ENCODE measurements around the gene CANT1. TPM values are rescaled to one million over a fixed set of nuclear protein-coding genes. Genes with fewer than 3 reads are reported as not detected.

CANT1 gene
- total and polyA plus RNA-seq, 2 donors from 2014 or later = 23.0 to 56.6 TPM

GRCh38 chr17:78976907-78977680 is 32.5 kb downstream of the CANT1 start:
- TF ChIP-seq, protein P1, sequence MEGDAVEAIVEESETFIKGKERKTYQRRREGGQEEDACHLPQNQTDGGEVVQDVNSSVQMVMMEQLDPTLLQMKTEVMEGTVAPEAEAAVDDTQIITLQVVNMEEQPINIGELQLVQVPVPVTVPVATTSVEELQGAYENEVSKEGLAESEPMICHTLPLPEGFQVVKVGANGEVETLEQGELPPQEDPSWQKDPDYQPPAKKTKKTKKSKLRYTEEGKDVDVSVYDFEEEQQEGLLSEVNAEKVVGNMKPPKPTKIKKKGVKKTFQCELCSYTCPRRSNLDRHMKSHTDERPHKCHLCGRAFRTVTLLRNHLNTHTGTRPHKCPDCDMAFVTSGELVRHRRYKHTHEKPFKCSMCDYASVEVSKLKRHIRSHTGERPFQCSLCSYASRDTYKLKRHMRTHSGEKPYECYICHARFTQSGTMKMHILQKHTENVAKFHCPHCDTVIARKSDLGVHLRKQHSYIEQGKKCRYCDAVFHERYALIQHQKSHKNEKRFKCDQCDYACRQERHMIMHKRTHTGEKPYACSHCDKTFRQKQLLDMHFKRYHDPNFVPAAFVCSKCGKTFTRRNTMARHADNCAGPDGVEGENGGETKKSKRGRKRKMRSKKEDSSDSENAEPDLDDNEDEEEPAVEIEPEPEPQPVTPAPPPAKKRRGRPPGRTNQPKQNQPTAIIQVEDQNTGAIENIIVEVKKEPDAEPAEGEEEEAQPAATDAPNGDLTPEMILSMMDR (IDR thresholded peaks at IDR 0.05; ENCODE audit: borderline replicate concordance, extremely low read depth, insufficient read depth) = no peak
- intact Hi-C loops (cut with DNase I) = no loop called here
- Histone ChIP-seq H3K9me3 (ENCODE audit: control insufficient read depth in 2 of 3, insufficient read depth in 1 of 3, low read length in 3 of 3) (no peaks in the 10 kb centered on the region), H3K4me1 (ENCODE audit: control insufficient read depth in 2 of 3, insufficient read depth in 2 of 3, low read depth in 1 of 3, low read length in 3 of 3) (peaks cover 0 to 40% (median 18%) of the 10 kb centered on the region in 3 donors), H3K4me3 (ENCODE audit: low read length in 3 of 3) (no peak overlapping the region), H3K36me3 (ENCODE audit: control insufficient read depth in 2 of 3, insufficient read depth in 3 of 3, low read length in 3 of 3) (no peaks in the 10 kb centered on the region), H3K27ac (ENCODE audit: low read depth in 2 of 2, low read length in 2 of 2) (no peak overlapping the region), H3K27me3 (ENCODE audit: control insufficient read depth, insufficient read depth, low read length) (no peaks in the 10 kb centered on the region), H3K9ac (ENCODE audit: low read length in 3 of 3) (peak overlapping the region in 1 of 3 donors; percentile 65)
- DNase-seq (peak in 1 of 5 donors; percentile 65), FAIRE-seq (no peak)

DNA sequence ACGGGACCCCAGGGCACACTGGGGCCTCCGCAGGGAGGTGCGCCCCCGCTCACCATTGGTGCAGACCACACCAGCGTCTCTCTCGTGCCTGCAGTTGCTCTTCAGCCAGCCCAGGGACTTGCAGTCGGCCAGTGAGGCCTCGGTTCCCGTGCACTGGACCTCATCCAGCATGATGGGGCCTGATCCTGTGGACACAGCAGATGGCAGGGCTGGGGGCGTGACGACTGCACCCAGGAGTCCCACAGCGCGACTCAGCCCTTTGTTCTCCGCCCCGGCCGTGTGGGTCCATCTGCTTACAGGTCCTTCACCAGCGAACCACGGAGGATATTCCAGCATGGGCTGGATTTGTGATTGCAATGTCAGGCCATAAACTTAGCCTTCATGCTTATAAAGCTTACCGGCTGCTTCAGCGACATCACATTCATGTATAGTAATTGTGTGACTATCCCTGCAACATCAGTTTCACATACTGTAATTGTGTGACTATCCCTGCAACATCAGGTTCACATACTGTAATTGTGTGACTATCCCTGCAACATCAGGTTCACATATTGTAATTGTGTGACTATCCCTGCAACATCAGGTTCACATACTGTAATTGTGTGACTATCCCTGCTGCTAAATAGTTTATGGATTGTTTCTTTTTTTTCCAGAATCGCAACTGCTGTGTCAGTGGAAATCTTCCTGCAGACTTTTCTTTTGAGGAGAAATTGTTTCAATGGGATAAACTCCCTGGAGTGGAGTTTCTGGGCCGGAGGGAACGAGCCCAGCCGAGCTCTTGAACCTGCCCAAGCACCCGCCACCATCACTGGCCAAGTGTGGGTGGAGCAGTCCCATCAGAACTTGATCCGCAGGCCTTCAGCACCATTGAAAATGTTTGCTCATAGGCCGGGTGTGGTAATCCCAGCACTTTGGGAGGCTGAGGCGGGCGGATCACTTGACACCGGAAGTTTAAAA is 34.7 kb downstream of the CANT1 start:
- Histone ChIP-seq H3K9me3 (ENCODE audit: control insufficient read depth in 2 of 3, insufficient read depth in 1 of 3, low read length in 3 of 3) (no peaks in the 10 kb centered on the region), H3K27ac (ENCODE audit: low read depth in 2 of 2, low read length in 2 of 2) (peak overlapping the region in 1 of 2 donors; percentile 63), H3K36me3 (ENCODE audit: control insufficient read depth in 2 of 3, insufficient read depth in 3 of 3, low read length in 3 of 3) (no peaks in the 10 kb centered on the region), H3K9ac (ENCODE audit: low read length in 3 of 3) (no peak overlapping the region), H3K27me3 (ENCODE audit: control insufficient read depth, insufficient read depth, low read length) (no peaks in the 10 kb centered on the region), H3K4me1 (ENCODE audit: control insufficient read depth in 2 of 3, insufficient read depth in 2 of 3, low read depth in 1 of 3, low read length in 3 of 3) (peaks cover 0 to 45% (median 17%) of the 10 kb centered on the region in 3 donors), H3K4me3 (ENCODE audit: low read length in 3 of 3) (peak overlapping the region; percentile 34 to 42 (median 42))
- intact Hi-C loops (cut with DNase I) = loop anchor here (5.0 kb wide), 1 partner anchor 108 kb away; no protein-coding TSS in a partner anchor
- TF ChIP-seq, protein P1 (IDR thresholded peaks at IDR 0.05; ENCODE audit: borderline replicate concordance, extremely low read depth, insufficient read depth) = no peak
- FAIRE-seq = peak; percentile 89
- DNase-seq = peak; percentile 57 to 90 (median 86)

GRCh38 chr17:78973792-78974520 is 35.6 kb downstream of the CANT1 start:
- H3K27ac ChIP-seq (ENCODE audit: low read depth in 2 of 2, low read length in 2 of 2) = no peak overlapping the region
- no peak for FAIRE-seq
- peak in 1 of 5 donors; percentile 64 for DNase-seq

More at GRCh38 chr17:78973792-78974520, 35.6 kb downstream of the CANT1 start:
- no peaks in the 10 kb centered on the region for H3K27me3 ChIP-seq (ENCODE audit: control insufficient read depth, insufficient read depth, low read length)
- TF ChIP-seq, protein P1 (IDR thresholded peaks at IDR 0.05; ENCODE audit: borderline replicate concordance, extremely low read depth, insufficient read depth) = no peak
- H3K9me3 ChIP-seq (ENCODE audit: control insufficient read depth in 2 of 3, insufficient read depth in 1 of 3, low read length in 3 of 3) = no peaks in the 10 kb centered on the region
- peaks cover 0 to 40% (median 13%) of the 10 kb centered on the region in 3 donors for H3K4me1 ChIP-seq (ENCODE audit: control insufficient read depth in 2 of 3, insufficient read depth in 2 of 3, low read depth in 1 of 3, low read length in 3 of 3)
- no peak overlapping the region for H3K9ac ChIP-seq (ENCODE audit: low read length in 3 of 3)
- H3K4me3 ChIP-seq (ENCODE audit: low read length in 3 of 3) = no peak overlapping the region
- no peaks in the 10 kb centered on the region for H3K36me3 ChIP-seq (ENCODE audit: control insufficient read depth in 2 of 3, insufficient read depth in 3 of 3, low read length in 3 of 3)
- intact Hi-C loops (cut with DNase I) = loop anchor here (5.0 kb wide), 1 partner anchor 107 kb away; no protein-coding TSS in a partner anchor
